KG1 (cell line): Measurements from ENCODE around the gene ELAVL3.
A peak's percentile ranks its signal among the peaks of the same experiment; 100 is the strongest.
"Not testable (repeated sequence)": the region's sequence is repeated elsewhere in the genome, so short reads cannot be mapped to it uniquely, and the experiment has no call there.

Source experiments
- DNase-seq: peaks from one replicate; lab custom pipeline; 2025; lab: John Stamatoyannopoulos, UW

ELAVL3 gene

DNA sequence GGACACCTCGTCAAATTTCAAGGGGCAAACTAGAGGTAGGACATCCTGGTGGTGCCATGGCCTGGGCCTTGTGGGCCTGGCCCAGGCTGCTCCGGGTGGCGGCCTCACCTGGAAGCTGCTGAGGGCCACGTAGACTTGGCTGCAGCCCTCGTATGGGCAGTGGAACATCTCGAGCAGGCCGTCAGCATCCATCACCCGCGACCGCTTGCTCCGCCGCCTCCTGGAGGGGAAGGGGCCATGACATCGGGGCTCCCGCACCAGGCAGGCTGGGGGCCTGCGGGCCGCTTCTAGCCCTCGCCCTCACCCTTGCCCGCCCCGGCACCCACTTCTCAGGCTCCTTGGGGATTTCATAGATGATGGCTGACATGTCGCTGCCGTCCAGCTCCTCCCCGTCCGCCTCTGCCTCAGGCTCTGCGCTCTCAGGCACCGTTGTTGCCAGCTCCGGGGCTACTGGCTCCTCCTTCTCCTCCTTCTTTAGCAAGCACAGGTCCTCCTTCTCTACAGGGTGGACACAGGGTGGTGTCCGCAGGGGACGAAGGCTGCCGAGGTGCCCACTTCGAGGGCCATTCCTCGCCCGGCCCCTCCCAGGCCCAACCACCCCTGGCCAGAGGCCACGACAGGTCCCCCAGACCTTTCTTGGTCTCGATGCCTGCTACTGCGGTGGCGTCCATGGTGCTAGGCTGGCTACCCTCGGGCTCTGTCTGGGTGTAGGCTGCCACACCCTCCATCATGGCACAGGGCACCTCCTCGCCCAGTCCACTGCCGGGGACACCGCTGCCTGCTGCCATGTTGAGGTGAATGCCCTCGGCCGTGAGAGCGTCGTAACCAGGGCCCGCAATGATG, 6.0 kb upstream of the ELAVL3 start:
- no peak for DNase-seq

DNA sequence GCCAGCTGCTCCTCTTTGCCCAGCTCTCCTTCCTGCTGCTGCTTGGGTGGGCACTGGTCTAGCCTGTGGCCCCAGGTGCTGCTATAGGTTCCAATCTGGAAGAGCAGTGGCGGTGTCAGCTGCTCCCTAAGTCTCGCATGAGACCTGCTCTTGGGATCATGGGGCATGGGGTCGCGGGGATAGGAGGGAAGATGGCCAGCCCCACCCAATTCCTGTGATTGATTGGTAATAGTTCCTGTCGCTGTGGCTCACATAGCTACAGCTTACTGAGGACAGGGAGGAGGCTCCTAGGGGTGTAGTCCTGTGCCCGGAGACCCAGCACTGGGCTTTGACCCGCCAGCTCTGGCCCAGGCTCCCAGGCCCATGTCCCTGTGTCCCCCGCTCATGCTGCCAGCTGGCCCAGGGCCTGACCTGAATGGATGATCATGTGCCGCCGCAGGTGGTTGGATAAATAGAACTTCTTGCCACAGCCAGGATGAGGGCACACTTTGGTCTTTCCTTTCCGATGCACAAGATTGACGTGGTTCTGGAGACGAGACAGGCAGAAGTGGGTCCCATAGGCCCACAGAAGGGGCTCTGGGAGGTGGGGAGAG, 4.5 kb upstream of the ELAVL3 start:
- no peak for DNase-seq

DNA sequence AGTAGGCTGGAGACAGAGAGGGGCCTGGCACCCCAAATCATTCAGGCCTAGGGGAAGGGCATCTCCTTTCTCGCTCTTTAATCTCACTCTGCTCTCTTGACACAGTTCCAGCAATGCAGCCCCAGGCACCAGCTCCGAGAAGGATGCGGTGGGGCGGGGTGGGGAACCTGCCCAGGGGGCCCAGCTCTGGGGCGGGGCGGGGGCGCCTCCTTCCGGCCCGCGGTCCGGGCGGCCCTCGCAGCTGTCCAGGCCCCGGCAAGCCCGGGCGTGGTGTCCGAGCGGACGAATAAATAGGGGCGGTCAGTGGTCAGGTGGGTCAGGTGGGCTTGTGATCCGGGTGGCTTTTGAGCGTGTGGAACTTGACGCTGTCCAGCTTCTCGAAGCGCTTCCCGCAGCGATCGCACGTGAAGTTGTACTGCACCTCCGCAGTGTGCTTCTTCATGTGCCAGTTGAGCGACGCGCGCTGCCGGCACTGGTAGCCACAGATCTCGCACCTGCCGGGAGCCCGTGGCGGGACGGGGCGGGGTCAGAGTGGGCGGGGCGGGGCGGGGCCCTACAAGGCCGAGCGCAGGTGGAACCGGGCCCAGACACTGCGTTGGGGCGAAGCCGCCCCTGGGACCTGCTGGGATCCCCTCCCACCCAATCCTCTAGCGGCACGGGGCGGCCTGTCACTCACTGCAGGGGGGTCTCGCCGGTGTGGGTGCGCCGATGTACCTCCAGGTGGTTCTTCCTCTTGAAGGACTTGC, 2.7 kb upstream of the ELAVL3 start:
- DNase-seq: no peak

DNA sequence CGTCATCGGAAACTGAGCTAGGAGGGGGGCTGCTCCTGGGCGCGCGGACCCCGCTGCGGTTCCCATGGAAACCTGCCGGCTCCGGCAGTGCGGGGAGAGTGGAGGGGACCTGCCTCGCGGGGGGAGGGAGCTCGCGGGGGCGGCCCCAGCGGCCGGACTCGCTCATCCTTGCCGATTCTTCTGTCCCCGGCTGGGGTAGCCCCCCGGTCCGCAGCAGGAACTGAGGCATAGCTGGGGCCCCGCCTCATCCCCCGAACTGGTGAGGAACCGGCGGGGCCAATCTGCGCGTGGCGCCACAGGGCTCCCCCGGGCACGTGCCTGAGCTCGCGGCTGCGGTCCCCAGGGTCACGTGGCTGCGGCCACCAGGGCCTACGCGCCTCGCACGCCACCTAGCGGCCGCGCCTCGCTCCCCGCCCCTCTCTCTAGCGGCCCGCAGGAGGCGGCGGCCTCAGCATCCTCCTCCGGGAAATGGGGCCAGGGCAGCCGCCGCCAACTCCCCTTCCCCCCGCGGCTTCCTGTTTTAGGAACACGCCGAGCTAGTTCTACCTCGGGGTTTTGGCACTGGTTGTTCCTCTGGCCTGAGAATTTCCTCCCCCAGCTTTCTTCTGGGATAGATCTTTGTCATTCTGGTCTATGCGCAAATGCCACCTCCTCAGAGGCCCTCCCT, 1.7 kb upstream of the ELAVL3 start:
- peak; percentile 60 for DNase-seq

DNA sequence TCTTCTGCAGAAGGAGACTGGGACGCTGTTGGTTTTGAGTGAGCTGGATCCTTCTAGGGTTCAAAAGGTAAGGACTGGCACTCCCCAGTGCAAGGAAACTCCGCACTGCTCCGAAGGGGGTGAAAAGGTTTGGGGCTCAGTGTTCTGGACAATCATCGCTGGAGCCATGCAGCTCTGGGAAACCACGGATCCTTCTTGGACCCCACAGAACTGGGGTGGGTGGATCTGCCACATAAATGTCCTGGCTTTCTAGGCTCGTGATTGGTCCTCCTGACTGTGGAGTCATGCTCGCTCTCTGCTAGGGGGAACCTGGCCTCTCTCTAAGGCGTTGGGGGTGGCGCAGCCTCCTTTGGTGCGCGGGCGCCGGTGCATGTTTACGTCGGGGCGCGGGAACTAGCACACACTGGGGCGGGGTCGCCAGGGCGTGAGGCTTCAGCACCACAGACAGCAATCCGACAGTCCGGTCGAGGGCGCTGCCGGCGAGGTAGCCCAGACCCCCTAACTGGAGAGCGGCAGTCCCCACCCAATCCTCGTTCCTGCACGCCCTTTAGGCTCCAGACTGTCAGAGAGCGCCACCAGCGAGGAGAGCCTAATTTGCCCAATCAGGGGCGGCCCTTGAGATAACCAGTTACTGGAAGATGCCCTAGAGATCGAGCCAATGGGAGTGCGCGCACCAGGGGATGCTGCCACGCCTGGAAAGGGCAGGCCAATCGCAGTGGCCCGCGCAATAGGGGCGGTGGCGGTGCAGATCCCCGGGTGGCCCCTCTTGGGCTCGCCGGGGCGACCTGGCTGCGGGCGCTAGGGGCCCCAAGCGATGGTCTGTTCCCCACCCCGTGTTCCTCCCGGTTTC, 913 bp upstream of the ELAVL3 start:
- peak; percentile 48 for DNase-seq

DNA sequence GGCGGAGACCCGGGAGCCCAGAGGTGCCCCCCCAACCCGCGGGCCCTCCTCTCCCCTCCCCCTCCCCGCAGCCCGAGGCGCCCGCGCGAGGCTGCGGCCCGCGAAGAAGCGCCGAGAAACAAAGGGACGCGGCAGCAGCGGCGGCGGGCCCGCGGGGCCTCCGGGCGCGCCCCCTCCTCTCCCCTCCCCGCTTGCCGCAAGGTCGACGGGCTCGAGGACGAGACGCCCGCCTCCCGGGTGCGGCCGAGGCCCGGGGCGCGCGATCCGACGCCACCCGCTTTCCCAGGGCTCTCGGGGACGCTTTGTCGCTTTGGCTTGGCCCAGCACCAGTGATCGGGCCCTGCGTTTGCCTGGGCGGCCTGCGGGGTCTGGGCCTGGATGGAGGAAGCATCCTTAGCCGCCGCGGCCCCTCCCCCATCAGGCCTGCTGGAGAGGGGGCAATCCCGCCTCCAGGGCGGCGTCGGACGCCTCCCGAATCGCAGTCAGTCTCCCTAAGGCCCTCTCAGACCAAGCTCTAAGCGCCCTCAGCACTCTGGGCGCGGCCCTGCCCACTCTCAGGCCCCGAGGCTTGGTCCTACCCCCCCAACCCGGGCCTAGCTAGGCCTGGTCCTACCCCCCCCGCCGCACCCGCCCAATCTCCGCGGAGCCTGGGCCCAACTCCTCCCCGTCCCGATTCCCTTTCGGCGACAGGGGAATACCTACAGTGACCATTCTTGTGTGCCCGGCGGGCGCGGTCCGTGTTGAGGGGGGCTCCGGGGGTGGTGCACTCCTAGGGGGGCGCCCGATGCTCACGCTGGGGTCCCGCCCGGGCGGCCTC, 740 bp downstream of the ELAVL3 start:
- DNase-seq: no peak

DNA sequence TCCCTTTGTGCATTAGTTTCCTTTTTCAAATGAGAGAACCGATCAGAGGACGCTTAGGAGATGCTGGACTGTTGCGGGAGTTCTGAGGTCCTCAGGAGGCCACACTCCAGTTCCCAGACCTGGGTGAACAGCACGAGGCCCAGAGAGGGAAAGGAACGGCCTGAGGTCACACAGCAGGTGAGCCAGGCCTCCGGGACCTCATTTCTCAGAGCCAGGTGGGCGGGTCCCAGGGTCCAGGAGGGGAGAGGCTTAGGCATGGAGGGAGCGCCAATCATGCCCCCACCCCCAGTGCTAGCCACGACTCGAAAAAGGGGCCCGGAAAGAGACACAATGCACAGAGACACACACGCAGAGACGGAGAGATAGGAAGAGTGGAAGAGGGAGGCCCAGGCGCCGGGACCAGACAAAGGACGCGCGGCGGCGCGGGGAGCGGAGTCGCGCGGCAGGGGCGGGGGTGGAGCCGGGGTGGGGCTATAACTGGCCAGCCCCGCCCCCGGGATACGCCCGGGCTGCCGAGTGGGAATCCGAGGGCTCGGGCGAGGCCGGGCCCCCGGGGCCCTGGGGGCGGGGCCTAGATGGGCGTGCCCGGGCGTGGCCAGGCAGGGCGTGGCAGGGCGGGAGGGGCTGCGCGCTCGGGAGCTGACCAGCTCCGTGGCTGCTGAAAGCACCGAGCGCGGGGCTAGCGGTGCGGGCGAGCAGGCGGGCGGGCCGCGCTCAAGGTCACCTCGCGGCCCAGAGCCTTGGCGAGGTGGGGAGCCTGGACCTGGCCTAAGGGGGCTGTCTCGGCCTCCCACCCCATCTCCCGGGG, 1.6 kb downstream of the ELAVL3 start:
- no peak for DNase-seq

DNA sequence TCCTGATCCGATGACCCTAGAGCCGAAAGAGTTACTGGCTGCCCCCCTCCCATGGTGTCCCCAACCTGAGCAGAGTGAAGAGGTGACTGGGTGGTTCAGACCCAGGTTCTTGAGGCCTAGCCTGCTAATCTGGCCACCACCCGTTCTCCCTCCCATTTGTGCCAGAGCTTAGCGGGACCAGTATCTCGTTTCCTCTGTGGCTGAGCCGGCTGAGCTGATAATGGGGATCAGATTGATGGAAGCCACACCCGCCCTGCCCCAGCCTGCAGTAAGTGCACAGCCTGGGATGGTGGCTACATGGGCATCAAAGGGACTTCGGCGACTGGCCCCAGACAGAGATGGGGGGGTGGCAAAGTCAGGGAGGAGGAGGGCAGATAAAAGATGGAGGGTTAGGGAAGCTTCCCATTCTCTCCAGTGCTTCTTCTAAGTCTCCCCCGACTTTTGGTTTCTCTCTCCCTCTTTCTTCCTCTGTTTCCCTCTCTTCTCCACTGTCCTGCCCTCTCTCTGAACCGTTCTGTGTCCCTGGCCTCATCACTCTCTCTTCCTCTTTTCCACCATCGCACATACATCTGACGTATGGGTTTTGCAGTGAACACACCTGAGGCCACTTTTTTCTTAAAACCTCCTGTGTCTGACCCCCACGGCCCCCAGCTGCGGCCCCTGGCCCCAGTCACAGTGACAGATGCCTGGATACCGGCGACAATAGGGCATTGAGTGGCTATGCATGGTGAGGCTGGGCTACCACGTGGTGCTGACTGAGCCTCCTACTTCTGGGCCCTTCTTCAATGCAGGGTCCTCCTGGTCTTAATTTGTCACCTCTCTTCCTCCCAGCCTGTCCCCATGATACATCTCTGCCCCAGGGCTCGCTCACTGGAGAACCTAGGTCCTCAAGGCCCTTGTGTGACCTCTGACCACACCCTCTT, 2.4 kb downstream of the ELAVL3 start:
- DNase-seq: no peak

DNA sequence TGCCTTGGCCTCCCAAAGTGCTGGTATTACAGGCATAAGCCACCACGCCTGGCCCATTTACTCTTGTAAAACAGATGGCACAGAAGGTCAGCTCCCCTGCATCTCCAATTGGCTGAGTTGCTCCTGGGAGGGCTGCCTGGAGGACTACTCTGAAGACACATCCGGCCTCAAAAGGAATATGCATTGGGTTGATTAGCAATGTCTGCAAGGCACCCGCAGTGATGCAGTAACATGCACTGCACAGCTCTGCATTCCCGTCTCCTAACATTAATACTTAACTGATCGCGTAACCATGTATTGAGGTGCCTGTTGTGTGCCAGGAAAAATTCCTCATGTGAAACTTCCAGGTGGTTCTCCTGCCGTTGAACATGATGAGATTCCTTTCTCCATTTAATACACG, 5.0 kb downstream of the ELAVL3 start:
- DNase-seq: no peak

DNA sequence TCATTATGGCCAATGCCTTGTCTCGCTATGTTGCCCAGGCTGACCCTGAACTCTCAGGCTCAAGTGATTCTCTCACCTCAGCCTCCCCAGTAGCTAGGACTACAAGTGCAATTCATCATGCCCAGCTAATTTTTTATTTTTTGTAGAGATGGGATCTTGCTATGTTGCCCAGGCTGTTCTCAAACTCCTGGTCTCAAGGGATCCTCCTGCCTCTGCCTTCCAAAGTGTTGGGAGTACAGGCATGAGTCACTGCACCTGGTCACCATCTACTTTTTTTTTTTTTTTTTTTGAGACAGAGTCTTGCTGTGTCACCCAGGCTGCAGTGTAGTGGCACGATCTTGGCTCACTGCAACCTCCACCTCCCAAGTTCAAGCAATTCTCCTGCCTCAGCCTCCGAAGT, 5.5 kb downstream of the ELAVL3 start:
- DNase-seq: not testable (repeated sequence)

DNA sequence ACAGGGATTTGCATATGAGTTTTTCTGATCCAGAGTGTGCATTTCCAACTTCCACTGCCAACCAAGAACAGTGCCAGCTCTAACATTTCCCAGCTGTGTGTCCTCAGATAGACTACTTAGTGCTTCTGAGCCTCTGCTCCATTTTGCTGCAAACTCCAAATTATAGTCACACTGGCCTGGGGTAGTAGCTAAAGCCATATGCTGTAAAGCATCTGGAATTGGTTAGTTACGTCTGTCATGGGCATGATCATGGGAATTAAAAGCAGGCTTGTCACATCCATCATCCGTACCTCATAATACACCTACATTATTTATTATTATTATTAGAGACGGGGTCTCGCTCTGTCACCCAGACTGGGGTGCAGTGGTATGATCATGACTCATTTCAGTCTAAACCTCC, 7.1 kb downstream of the ELAVL3 start:
- DNase-seq: no peak

DNA sequence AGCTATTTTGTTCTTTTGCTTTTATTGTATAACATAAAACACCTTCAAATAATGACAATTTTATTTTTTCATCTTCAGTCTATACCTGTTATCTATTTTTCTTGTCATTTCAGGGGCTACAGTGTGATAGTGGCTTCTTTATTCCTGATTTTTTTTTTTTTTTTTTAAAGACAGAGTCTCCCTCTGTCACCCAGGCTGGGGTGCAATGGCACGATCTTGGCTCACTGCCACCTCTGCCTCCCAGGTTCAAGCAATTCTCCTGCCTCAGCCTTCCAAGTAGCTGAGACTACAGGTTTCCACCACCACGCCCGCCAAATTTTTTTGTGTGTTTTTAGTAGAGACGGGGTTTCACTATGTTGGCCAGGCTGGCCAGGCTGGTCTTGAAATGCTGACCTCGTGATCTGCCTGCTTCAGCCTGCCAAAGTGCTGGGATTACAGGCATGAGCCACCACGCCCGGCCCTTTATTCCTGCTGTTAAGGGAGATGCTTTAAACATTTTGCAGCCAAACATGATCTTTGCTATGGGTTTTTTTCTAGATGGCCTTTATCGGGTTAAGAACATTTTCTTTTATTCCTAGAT, 12.5 kb downstream of the ELAVL3 start:
- not testable (repeated sequence) for DNase-seq

DNA sequence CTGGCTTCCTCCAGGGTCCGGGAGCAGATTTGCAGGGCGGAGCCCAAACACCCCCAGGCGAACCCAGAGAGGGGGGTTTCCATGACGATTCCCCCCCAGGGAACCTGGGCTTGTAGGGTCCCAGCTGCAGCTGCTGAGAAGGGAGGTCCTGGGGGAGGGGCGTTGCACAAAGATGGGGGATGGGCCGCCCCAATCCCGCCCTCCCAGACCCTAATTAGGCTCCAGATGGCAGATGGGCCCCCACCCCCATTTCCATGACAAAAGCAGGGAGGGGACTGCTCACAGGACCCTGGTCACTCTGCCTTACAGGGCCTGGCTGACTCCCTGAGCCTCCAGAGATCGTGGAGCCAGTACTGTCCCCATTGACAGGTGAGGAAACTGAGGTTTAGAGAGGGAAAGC, 15.2 kb downstream of the ELAVL3 start:
- no peak for DNase-seq

DNA sequence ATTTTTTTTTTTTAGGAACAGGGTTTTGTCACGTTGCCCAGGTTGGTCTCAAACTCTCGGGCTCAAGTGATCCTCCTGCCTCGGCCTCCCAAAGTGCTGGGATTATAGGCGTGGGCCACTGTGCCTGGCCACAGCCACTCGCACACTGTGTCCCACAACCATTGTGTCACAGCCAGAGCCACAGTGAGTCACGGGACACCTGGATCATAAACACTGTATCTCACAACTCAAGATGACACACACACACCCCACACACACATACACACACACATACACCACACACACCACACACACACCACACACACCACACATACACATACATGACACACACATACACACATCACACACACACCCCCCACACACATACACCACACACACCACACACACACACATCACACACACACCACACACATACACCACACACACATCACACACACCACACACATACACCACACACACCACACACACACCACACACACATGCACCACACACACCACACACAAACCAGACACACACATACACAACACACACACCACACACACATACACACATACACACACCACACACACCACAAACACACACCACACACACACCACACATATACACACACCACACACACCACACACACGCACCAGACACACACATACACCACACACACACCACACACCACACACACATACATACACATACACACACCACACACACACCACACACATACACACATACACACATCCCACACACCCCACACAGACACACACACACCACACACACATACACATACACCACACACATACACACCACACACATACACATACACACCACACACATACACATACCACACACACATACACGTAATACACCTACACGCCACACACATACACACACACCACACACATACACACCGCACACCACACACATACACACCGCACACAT, 16.2 kb downstream of the ELAVL3 start:
- no peak for DNase-seq

DNA sequence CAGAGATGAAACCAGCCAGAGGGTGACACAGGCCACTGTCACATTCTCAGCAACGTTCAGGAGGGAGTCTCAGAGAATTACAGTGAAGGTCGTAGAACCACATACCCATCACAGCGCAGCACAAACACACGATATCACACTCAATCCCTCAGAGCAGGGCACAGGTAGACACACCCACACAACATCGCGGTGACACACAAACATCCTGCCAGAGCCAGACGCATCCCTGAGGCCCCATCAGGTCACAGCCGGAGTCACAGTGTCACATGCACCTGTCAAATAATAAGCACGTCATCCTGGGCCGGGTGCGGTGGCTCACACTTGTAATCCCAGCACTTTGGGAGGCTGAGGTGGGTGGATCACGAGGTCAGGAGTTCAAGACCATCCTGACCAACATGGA, 17.5 kb downstream of the ELAVL3 start:
- DNase-seq: no peak

DNA sequence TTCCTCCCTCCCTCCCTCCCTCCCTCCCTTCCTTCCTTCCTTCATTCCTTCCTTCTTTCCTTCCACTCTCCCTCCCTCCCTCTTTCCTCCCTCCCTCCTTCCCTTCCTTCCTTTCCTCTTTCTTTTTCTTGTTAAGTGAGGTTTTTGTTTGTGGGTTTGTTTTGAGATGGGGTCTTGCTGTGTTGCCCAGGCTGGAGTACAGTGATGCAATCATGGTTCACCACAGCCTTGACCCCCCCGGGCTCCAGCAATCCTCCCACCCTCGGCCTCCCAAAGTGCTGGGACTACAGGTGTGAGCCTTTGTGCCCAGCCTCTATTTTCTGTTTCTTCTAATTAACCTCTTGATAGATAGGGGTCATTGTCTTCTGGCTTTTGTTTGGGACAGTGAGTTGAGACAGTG, 19.4 kb downstream of the ELAVL3 start:
- no peak for DNase-seq

DNA sequence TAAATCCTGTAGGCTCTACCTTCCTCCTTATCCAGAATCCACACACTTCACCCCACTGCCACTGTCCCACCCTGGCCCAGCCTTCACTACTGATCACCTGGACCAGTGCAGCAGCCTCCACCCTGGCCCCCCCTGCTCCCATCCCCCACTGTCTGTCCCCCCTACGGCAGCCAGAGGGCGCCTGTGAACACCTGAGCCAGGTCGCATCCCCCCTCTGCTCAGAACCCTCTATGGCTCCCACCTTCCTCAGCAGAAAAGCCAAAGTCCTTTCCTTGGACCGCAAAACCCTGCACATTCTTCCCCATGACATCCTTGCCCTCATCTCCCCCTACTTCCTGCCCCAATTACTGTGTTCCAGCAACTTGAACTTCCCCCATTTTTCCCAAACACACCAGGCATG, 20.6 kb downstream of the ELAVL3 start:
- no peak for DNase-seq
